GM12873 (cell line): ENCODE results near the gene INTS1.

Experiments
- CTCF ChIP-seq: IDR thresholded peaks from 2 replicates; pipeline ENCODE4 v1.5.1; 2012; ENCODE audit warnings: low read depth, mild to moderate bottlenecking, moderate library complexity, low read length, control low read depth; ENCODE audit not compliant: insufficient read depth; ENCODE audit errors: missing control alignments

INTS1 gene

GRCh38 chr7:1433128-1433920, 70.9 kb downstream of the INTS1 start:
- no peak for TF ChIP-seq CTCF

- peak; percentile 92 for TF ChIP-seq CTCF
Measured at GRCh38 chr7:1432411-1433082, 71.6 kb downstream of the INTS1 start.

- TF ChIP-seq CTCF, result no peak
Measured at GRCh38 chr7:1431634-1432380, 72.4 kb downstream of the INTS1 start.

GRCh38 chr7:1431226-1431625, 73.0 kb downstream of the INTS1 start:
- TF ChIP-seq CTCF, result no peak

- TF ChIP-seq CTCF, result no peak
Measured at GRCh38 chr7:1430056-1430845, 73.9 kb downstream of the INTS1 start.

GRCh38 chr7:1428941-1429501, 75.2 kb downstream of the INTS1 start:
- no peak for TF ChIP-seq CTCF
